Muscle layer of colon (tissue), 2 donors: ENCODE data around the gene DOCK1.
A peak's percentile ranks its signal among the peaks of the same experiment; 100 is the strongest.

ENCODE experiments used
- H3K27ac ChIP-seq: one replicate; pipeline ENCODE4 v1.7.0; 2013; ENCODE audit warnings: low read depth, mild to moderate bottlenecking, low read length, moderate library complexity
- H3K27me3 ChIP-seq, 2 donors: one replicate each; pipeline ENCODE4 v1.7.0; 2013; ENCODE audit warnings: low read length in 2 of 2, mild to moderate bottlenecking in 2 of 2; ENCODE audit not compliant: insufficient read depth in 2 of 2, control insufficient read depth in 1 of 2
- H3K36me3 ChIP-seq: one replicate; pipeline ENCODE4 v1.7.0; 2013; ENCODE audit warnings: mild to moderate bottlenecking, low read length; ENCODE audit not compliant: insufficient read depth
- H3K4me1 ChIP-seq: one replicate; pipeline ENCODE4 v1.7.0; 2013; ENCODE audit warnings: mild to moderate bottlenecking, low read length; ENCODE audit not compliant: insufficient read depth
- H3K4me3 ChIP-seq, 2 donors: one replicate each; pipeline ENCODE4 v1.7.0; 2013; ENCODE audit warnings: low read length in 2 of 2, low read depth in 1 of 2, mild to moderate bottlenecking in 1 of 2, moderate library complexity in 1 of 2
- H3K9ac ChIP-seq: one replicate; pipeline ENCODE4 v1.7.0; 2013; ENCODE audit warnings: low read length
- H3K9me3 ChIP-seq: one replicate; pipeline ENCODE4 v1.7.0; 2013; ENCODE audit warnings: mild to moderate bottlenecking, low read length
- donor health status: abdominal sarcoma.
- donor health status: Adenocarcinoma of cecum.

Gene DOCK1

GRCh38 chr10:127033216-127034033, 128.2 kb downstream of the DOCK1 start:
- Histone ChIP-seq H3K9ac (no peak overlapping the region), H3K4me1 (no peaks in the 10 kb centered on the region), H3K27me3 (no peaks in the 10 kb centered on the region), H3K4me3 (no peak overlapping the region), H3K9me3 (no peaks in the 10 kb centered on the region), H3K27ac (no peak overlapping the region), H3K36me3 (peaks cover 57% of the 10 kb centered on the region)

DNA sequence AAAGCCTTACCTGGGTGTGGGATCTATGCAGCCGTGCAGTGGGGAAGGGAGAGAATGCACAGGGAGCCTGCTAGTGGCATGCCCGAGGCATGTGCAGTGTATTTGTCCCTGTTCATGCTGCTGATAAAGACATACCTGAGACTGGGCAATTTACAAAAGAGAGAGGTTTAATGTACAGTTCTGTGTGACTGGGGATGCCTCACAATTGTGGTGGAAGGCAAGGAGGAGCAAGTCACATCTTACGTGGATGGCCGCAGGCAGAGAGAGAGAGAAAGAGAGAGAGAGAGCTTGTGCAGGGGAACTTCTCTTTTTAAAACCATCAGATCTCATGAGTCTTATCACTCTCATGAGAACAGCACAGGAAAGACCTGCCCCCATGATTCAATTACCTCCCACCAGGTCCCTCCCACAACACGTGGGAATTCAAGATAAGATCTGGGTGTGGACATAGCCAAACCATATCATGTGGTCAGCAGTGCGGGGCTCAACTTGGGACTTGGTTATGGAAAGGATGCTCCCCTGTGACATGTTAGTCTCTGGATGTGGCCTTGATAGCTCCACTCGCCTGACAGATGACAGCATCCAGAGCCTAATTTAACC, 128.9 kb downstream of the DOCK1 start:
- Histone ChIP-seq H3K27me3 (no peaks in the 10 kb centered on the region), H3K4me3 (no peak overlapping the region), H3K27ac (no peak overlapping the region), H3K9me3 (no peaks in the 10 kb centered on the region), H3K4me1 (no peaks in the 10 kb centered on the region), H3K9ac (no peak overlapping the region), H3K36me3 (peaks cover 50% of the 10 kb centered on the region)

GRCh38 chr10:127034790-127035189, 129.6 kb downstream of the DOCK1 start:
- H3K4me3 ChIP-seq: no peak overlapping the region
- H3K36me3 ChIP-seq: peaks cover 51% of the 10 kb centered on the region
- no peaks in the 10 kb centered on the region for H3K9me3 ChIP-seq
- H3K27me3 ChIP-seq: no peaks in the 10 kb centered on the region
- H3K27ac ChIP-seq: no peak overlapping the region
- no peak overlapping the region for H3K9ac ChIP-seq
- no peaks in the 10 kb centered on the region for H3K4me1 ChIP-seq

GRCh38 chr10:127035827-127036226, 130.6 kb downstream of the DOCK1 start:
- Histone ChIP-seq H3K27me3 (no peaks in the 10 kb centered on the region), H3K27ac (no peak overlapping the region), H3K4me1 (no peaks in the 10 kb centered on the region), H3K36me3 (peaks cover 58% of the 10 kb centered on the region), H3K9me3 (no peaks in the 10 kb centered on the region), H3K9ac (no peak overlapping the region), H3K4me3 (no peak overlapping the region)

DNA sequence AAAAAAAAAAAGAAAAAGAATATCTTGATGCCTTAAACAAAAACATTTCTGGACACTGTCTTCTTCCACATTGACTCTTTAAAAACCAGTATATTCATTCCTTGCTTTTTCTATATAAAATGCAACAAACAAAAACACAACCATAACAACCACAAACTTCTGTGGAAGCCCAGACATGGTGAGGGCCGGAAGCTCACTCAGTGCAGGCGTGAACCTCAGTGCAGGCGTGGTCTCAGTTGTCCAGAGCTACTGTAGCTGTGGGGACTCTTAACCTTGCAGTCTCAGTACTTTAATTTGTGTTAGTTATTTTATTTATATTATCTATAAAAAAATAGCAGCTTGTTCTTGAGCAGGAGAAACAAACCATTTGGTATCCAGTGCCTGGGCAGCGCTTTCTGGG, 131.8 kb downstream of the DOCK1 start:
- Histone ChIP-seq H3K27ac (no peak overlapping the region), H3K4me3 (no peak overlapping the region), H3K4me1 (no peaks in the 10 kb centered on the region), H3K9ac (no peak overlapping the region), H3K36me3 (peaks cover 51% of the 10 kb centered on the region), H3K27me3 (no peaks in the 10 kb centered on the region), H3K9me3 (no peaks in the 10 kb centered on the region)

- Histone ChIP-seq H3K4me3 (no peak overlapping the region), H3K9me3 (no peaks in the 10 kb centered on the region), H3K36me3 (peaks cover 31% of the 10 kb centered on the region), H3K27ac (no peak overlapping the region), H3K27me3 (no peaks in the 10 kb centered on the region), H3K4me1 (no peaks in the 10 kb centered on the region), H3K9ac (no peak overlapping the region)
Measured at GRCh38 chr10:127039435-127039834, 134.2 kb downstream of the DOCK1 start.

GRCh38 chr10:127040756-127041155, 135.5 kb downstream of the DOCK1 start:
- H3K36me3 ChIP-seq: peaks cover 23% of the 10 kb centered on the region

DNA sequence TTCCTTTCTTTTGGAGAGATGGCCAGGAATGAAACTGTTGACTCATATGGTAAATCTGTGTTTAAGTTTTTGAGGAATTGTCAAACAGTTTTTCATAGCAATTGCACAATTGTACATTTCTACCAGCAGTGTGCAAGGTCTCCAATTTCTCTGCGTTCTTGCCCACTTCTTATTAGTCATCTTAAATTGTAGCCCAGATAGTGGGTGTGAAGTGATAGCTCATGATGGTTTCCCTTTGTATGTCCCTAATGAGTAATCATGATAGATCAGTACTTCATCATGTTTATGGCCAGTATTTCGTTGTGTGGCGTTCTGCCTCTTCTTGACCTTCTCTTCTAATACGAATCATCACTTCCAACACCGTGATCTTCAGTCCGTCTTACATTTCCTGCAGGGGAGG, 136.3 kb downstream of the DOCK1 start:
- Histone ChIP-seq H3K27ac (no peak overlapping the region), H3K27me3 (no peaks in the 10 kb centered on the region), H3K4me1 (no peaks in the 10 kb centered on the region), H3K4me3 (no peak overlapping the region), H3K9ac (no peak overlapping the region), H3K36me3 (peaks cover 23% of the 10 kb centered on the region), H3K9me3 (no peaks in the 10 kb centered on the region)

More at GRCh38 chr10:127040756-127041155, 135.5 kb downstream of the DOCK1 start:
- H3K9me3 ChIP-seq: no peaks in the 10 kb centered on the region
- H3K27me3 ChIP-seq: no peaks in the 10 kb centered on the region
- no peak overlapping the region for H3K4me3 ChIP-seq
- H3K9ac ChIP-seq: no peak overlapping the region
- no peak overlapping the region for H3K27ac ChIP-seq
- no peaks in the 10 kb centered on the region for H3K4me1 ChIP-seq

- H3K27ac ChIP-seq: no peak overlapping the region
- no peak overlapping the region for H3K4me3 ChIP-seq
- H3K36me3 ChIP-seq: peaks cover 17% of the 10 kb centered on the region
- H3K9me3 ChIP-seq: no peaks in the 10 kb centered on the region
- no peaks in the 10 kb centered on the region for H3K27me3 ChIP-seq
- no peak overlapping the region for H3K9ac ChIP-seq
- H3K4me1 ChIP-seq: no peaks in the 10 kb centered on the region
Measured at GRCh38 chr10:127043301-127043700, 138.1 kb downstream of the DOCK1 start.

DNA sequence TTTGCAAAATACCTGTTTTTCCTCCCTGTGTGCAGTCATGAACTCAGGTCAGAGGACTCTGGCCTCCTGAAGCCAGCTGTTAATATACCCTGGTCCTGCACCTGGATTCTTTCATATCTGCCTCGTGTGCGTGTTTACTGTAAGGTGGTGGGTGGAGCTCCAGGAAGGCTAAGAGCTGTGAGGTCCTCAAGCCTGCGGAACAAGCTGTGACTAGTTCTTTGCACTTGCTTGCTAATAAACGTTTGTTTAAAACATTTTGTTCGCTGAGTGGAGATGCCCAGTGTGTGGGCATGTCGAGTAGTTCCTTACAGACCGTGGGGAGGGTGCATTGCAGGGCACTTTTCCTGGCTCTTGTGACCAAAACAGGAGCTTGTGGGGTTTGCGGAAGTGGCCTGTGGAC, 139.0 kb downstream of the DOCK1 start:
- Histone ChIP-seq H3K4me3 (no peak overlapping the region), H3K4me1 (no peaks in the 10 kb centered on the region), H3K27ac (peak overlapping the region; percentile 41), H3K27me3 (no peaks in the 10 kb centered on the region), H3K36me3 (peaks cover 16% of the 10 kb centered on the region), H3K9ac (no peak overlapping the region), H3K9me3 (no peaks in the 10 kb centered on the region)

DNA sequence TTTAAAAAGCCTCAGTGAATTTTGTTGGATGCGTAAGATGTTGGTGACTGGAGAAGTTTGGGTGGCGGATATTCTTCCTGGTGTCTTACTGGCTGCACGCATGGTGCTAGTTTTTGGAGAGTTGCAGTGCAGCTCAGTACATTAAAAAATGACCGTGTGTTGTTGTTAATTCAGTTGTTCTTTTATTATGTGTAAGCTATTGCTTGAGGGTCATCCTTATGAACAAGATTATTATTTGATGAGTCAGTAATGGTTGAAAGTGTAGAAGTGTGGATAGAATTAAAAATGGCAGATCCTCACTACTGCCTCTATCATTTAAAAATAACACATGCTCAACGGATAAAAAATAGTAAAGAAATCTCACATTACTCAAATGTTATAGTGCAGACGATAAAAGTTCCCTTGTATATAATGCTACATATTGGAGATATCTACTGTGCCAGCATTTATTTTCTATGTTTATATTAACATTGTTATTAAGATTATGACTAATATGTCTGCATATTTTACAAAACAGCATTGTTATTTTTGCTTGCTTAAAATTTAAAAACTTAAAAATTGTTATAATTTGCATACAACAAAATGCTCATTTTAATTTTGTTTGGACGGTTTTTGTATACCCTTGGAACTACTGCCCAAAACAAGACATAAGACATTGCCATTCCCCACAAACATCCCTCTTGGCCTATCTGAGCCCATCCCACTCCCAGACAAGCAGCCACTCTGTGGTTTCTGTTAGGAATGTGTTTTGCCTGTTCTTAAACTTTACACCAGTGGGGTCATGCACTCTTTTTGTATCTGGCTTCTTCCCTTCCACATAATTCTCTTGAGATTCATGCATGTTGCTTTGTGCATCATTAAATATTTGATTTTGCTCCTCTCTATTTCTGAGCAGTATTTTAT, 142.0 kb downstream of the DOCK1 start:
- H3K27me3 ChIP-seq: no peaks in the 10 kb centered on the region
- H3K9me3 ChIP-seq: no peaks in the 10 kb centered on the region
- H3K4me3 ChIP-seq: no peak overlapping the region
- H3K36me3 ChIP-seq: peaks cover 3% of the 10 kb centered on the region
- no peaks in the 10 kb centered on the region for H3K4me1 ChIP-seq
- no peak overlapping the region for H3K9ac ChIP-seq
- H3K27ac ChIP-seq: no peak overlapping the region
